B cell (primary cell): Measurements from ENCODE around the gene C2CD2L. TPM values are rescaled to one million over a fixed set of nuclear protein-coding genes. Genes with fewer than 3 reads are reported as not detected.
A peak's percentile ranks its signal among the peaks of the same experiment; 100 is the strongest.

Experiments used
- ATAC-seq: fragments of 200-7000 bp; cut with Tn5 transposase; one replicate; pipeline ENCODE4 v1.10.0; 2021; ENCODE audit warnings: low read depth, mild to moderate bottlenecking, moderate number of reproducible peaks, moderate library complexity
- CTCF ChIA-PET: fragments of 350-600 bp; sonication (Branson Sonifier 250); formaldehyde crosslinking; loops from one replicate; lab custom pipeline; 2021; ENCODE audit warnings: antibody characterized with exemption, inconsistent platforms; lab: Charles Lee
- POLR2A ChIA-PET: fragments of 350-600 bp; sonication (Branson Sonifier 250); formaldehyde crosslinking; loops from one replicate; lab custom pipeline; 2021; ENCODE audit warnings: antibody characterized with exemption; lab: Charles Lee
- DNase-seq: peaks from one replicate; pipeline ENCODE4 v3.0.0; 2013
- H2AFZ ChIP-seq: 2 replicates; pipeline ENCODE4 v1.6.1; 2012; ENCODE audit warnings: mild to moderate bottlenecking, low read depth, low read length; ENCODE audit not compliant: insufficient read depth, poor library complexity, severe bottlenecking
- H3K27ac ChIP-seq, 2 donors: 1 replicate in 1 of 2; 2 replicates in 1 of 2; pipeline ENCODE4 v1.5.1; 2012 to 2013; ENCODE audit warnings: low read length in 2 of 2, mild to moderate bottlenecking in 2 of 2, moderate library complexity in 1 of 2
- H3K27me3 ChIP-seq, 4 experiments: fragments of 200-600 bp in 1 of 4; sonication (generic) in 1 of 4; replicated peaks in 1 of 4; 1 replicate in 2 of 4; 2 replicates in 2 of 4; pipeline versions ENCODE4 v1.6.1 to v1.7.0; 2013 to 2016; ENCODE audit warnings: low read length in 3 of 4, mild to moderate bottlenecking in 2 of 4, mixed read lengths in 1 of 4, moderate library complexity in 1 of 4; ENCODE audit not compliant: insufficient read depth in 4 of 4, control insufficient read depth in 3 of 4; ENCODE audit errors: control extremely low read depth in 1 of 4
- H3K36me3 ChIP-seq, 2 experiments: replicated peaks in 1 of 2; 1 replicate in 1 of 2; 2 replicates in 1 of 2; pipeline versions ENCODE4 v1.6.1 to v1.7.1; 2013; ENCODE audit warnings: low read length in 1 of 2; ENCODE audit not compliant: insufficient read depth in 2 of 2, control insufficient read depth in 1 of 2; ENCODE audit errors: control extremely low read depth in 1 of 2, extremely low read depth in 1 of 2
- H3K4me1 ChIP-seq, 2 donors: fragments of 200-600 bp in 1 of 2; sonication (generic) in 1 of 2; 1 replicate in 1 of 2; 2 replicates in 1 of 2; pipeline versions ENCODE4 v1.5.1 to v1.6.1; 2013 to 2017; ENCODE audit warnings: low read length in 2 of 2; ENCODE audit not compliant: control insufficient read depth in 2 of 2, insufficient read depth in 2 of 2
- H3K4me2 ChIP-seq: replicated peaks from 2 replicates; pipeline ENCODE3; 2012; ENCODE audit warnings: mild to moderate bottlenecking, low read depth, low read length; ENCODE audit not compliant: poor library complexity, severe bottlenecking
- H3K4me3 ChIP-seq, 5 experiments: fragments of 200-600 bp in 1 of 5; sonication (generic) in 1 of 5; 1 replicate in 3 of 5; 2 replicates in 2 of 5; pipeline versions ENCODE4 v1.5.1 to v1.7.0; 2011 to 2016; ENCODE audit warnings: low read length in 4 of 5, mild to moderate bottlenecking in 4 of 5, low read depth in 2 of 5, control low read depth in 1 of 5, moderate library complexity in 1 of 5; ENCODE audit not compliant: insufficient read depth in 1 of 5; ENCODE audit errors: control extremely low read depth in 1 of 5, extremely low read depth in 1 of 5
- H3K79me2 ChIP-seq: fragments of 200-600 bp; sonication (generic); one replicate; pipeline ENCODE4 v1.6.0; 2016; ENCODE audit warnings: low read length; ENCODE audit not compliant: control insufficient read depth, insufficient read depth
- H3K9ac ChIP-seq: fragments of 200-600 bp; sonication (generic); 2 replicates; pipeline ENCODE4 v1.6.1; 2017; ENCODE audit warnings: mild to moderate bottlenecking, low read length, moderate library complexity
- H3K9me3 ChIP-seq, 3 donors: one replicate each; pipeline versions ENCODE4 v1.6.1 to v1.7.1; 2013; ENCODE audit warnings: low read length in 2 of 3; ENCODE audit not compliant: control insufficient read depth in 2 of 3, insufficient read depth in 1 of 3; ENCODE audit errors: control extremely low read depth in 1 of 3
- H4K20me1 ChIP-seq: 2 replicates; pipeline ENCODE4 v1.6.0; 2012; ENCODE audit warnings: mild to moderate bottlenecking, low read length; ENCODE audit not compliant: insufficient read depth, control insufficient read depth, poor library complexity, severe bottlenecking
- H3K27ac Mint-ChIP-seq: one replicate; pipeline ENCODE4 v1.8.0; 2021; ENCODE audit warnings: mixed read lengths
- H3K27me3 Mint-ChIP-seq: one replicate; pipeline ENCODE4 v1.8.0; 2021; ENCODE audit warnings: mixed read lengths
- H3K4me1 Mint-ChIP-seq: one replicate; pipeline ENCODE4 v1.8.0; 2021; ENCODE audit warnings: mixed read lengths
- H3K4me3 Mint-ChIP-seq: one replicate; pipeline ENCODE4 v1.8.0; 2021; ENCODE audit warnings: mixed read lengths
- H3K9me3 Mint-ChIP-seq: one replicate; pipeline ENCODE4 v1.8.0; 2022; ENCODE audit warnings: mixed read lengths; ENCODE audit not compliant: insufficient read depth
- CTCF ChIP-seq: fragments of 200-600 bp; IDR thresholded peaks from one replicate; pipeline ENCODE4 v1.8.0; 2022; ENCODE audit warnings: antibody characterized with exemption, mild to moderate bottlenecking
- EZH2 ChIP-seq: IDR thresholded peaks from 2 replicates; pipeline ENCODE4 v1.6.1; 2012; ENCODE audit warnings: borderline replicate concordance, low read depth, mild to moderate bottlenecking, moderate library complexity, low read length; ENCODE audit not compliant: insufficient read depth, poor library complexity, severe bottlenecking
- WGBS: methylation state at CpG from one replicate; pipeline ENCODE4 v1.1.5; 2013; ENCODE audit warnings: missing lambda C conversion rate; ENCODE audit not compliant: insufficient coverage; 5-methylcytosine and 5-hydroxymethylcytosine counted together
- intact Hi-C: fragments of 100-400 bp; cut with micrococcal nuclease; formaldehyde crosslinking; loops from one replicate; pipeline ENCODE4 v1.10.0; 2022
- polyA plus RNA-seq: library from polyadenylated mRNA; depleted of rRNA; stranded (reverse); fragments of >200 nt; gene quantifications from 2 replicates; pipeline ENCODE4 v1.2.3, GENCODE V29; 2012
- total RNA-seq, 2 donors: library from RNA; stranded (reverse); fragments of 120-200 nt in 1 of 2; gene quantifications; 1 replicate in 1 of 2; 2 replicates in 1 of 2; pipeline versions ENCODE4 v1.2.3 to v1.2.4, GENCODE V29; 2013 to 2022

The C2CD2L gene
- total and polyA plus RNA-seq, 2 donors (not counting 1 experiment from before 2014, with no cell fraction given): 9.5 to 17.0 TPM

DNA sequence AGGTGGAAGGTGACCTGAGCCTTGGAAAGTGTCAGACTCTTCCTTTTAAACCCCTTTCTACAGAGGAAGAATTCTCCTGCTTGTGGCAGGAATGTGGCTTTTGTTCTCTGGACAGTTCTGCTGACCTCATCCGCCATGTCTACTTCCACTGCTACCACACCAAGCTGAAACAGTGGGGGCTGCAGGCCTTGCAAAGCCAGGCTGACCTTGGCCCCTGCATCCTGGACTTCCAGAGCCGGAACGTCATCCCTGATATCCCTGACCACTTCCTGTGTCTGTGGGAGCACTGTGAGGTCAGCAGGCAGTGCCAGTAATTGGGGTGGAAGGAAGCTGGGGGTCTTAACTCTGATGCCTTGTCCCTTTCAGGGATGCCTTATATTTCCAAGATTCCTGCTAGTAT lies 23.5 kb downstream of the C2CD2L start:
- TF ChIP-seq CTCF: no peak
- TF ChIP-seq EZH2: no peak
- ChIA-PET CTCF (no interaction called here), POLR2A (no interaction called here)
- DNase-seq (no peak), ATAC-seq (no peak)
- Mint-ChIP-seq H3K4me1 (peaks cover 5% of the 10 kb centered on the region), H3K9me3 (no peaks in the 10 kb centered on the region), H3K4me3 (no peak overlapping the region), H3K27me3 (no peaks in the 10 kb centered on the region), H3K27ac (no peak overlapping the region)
- 100% methylated on average over 1 of the region's 3 CpGs for WGBS
- no peaks in the 10 kb centered on the region for H3K27me3 ChIP-seq
- H3K9me3 ChIP-seq: no peaks in the 10 kb centered on the region
- H4K20me1 ChIP-seq: no peaks in the 10 kb centered on the region
- H3K27ac ChIP-seq: no peak overlapping the region
- no peak overlapping the region for H3K4me2 ChIP-seq
- H3K36me3 ChIP-seq: peaks cover 1 to 64% of the 10 kb centered on the region in 2 experiments
- intact Hi-C loops: no loop called here
- H3K4me1 ChIP-seq: no peaks in the 10 kb centered on the region
- no peak overlapping the region for H3K4me3 ChIP-seq
- H3K9ac ChIP-seq: no peak overlapping the region
- H2AFZ ChIP-seq: no peak overlapping the region
- H3K79me2 ChIP-seq: peaks cover 29% of the 10 kb centered on the region

- H3K27ac Mint-ChIP-seq: no peak overlapping the region
- H3K4me3 Mint-ChIP-seq: no peak overlapping the region
- no peak for DNase-seq
Measured at GRCh38 chr11:119134389-119134978, 27.3 kb downstream of the C2CD2L start.

More at GRCh38 chr11:119134389-119134978, 27.3 kb downstream of the C2CD2L start:
- peaks cover under 1% of the 10 kb centered on the region for H3K27me3 Mint-ChIP-seq
- POLR2A ChIA-PET: no interaction called here
- TF ChIP-seq CTCF: peak; percentile 43
- no peak for TF ChIP-seq EZH2
- WGBS: 78% methylated on average over 4 of the region's 4 CpGs
- Histone ChIP-seq H3K9ac (no peak overlapping the region), H3K4me2 (no peak overlapping the region), H3K27ac (no peak overlapping the region), H3K4me1 (no peaks in the 10 kb centered on the region), H3K36me3 (peaks cover 1 to 51% of the 10 kb centered on the region in 2 experiments), H3K4me3 (no peak overlapping the region), H3K79me2 (peaks cover 21% of the 10 kb centered on the region), H3K27me3 (no peaks in the 10 kb centered on the region), H3K9me3 (no peaks in the 10 kb centered on the region), H4K20me1 (no peaks in the 10 kb centered on the region), H2AFZ (no peak overlapping the region)
- ATAC-seq: no peak
- intact Hi-C loops: no loop called here
- H3K9me3 Mint-ChIP-seq: no peaks in the 10 kb centered on the region
- CTCF ChIA-PET: interaction anchor here (1.2 kb wide), 2 partner anchors 11 to 12 kb away, joined by 3 to 4 read pairs; no protein-coding TSS in a partner anchor
- no peaks in the 10 kb centered on the region for H3K4me1 Mint-ChIP-seq
